HG02588 (cell line): Measurements from ENCODE around the gene SEMA3A.
A peak's percentile ranks its signal among the peaks of the same experiment; 100 is the strongest.

Source experiments
- ATAC-seq: cut with Tn5 transposase; IDR thresholded peaks from one replicate; pipeline ENCODE4 v1.9.1; 2021; ENCODE audit warnings: mild to moderate bottlenecking, moderate library complexity; ENCODE audit not compliant: unreplicated experiment

The SEMA3A gene

DNA sequence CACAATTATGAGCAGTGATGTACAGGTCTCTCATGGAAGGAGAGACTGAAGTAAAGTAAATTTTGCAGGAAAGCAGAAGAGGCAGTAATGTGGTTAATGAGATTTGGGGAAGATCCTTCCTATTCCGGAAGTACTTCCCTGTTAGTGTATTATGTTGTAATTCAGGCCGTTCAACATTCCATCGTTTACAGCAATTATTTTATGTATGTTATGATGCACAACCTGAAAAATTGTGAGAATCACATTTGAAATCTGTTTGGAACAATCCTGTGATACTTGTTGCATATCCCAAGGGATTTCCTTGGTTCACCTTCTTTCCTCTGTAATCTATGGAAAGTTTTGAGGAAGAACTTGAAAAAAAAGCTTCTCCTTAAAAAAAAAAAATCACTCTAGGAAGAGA lies 247.8 kb downstream of the SEMA3A start:
- no peak for ATAC-seq

DNA sequence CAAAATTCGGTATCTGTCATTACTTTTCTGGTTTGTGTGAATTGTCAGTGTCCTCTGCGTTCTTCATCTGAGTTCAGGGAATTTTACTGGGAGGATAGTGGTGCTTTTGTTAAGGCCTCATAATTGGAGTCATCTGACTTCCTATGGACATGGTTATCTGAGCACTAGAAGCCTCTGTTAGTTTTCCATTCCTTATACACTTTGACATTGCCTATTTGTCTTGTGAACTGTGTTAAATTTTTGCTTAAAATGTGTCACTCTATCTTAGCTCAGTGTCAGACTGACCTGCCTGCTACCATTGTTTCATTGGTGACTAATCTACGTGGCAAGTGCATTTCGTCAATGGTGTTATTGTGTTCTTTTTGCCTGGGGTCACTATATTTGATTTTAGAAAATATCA lies 253.3 kb downstream of the SEMA3A start:
- no peak for ATAC-seq

DNA sequence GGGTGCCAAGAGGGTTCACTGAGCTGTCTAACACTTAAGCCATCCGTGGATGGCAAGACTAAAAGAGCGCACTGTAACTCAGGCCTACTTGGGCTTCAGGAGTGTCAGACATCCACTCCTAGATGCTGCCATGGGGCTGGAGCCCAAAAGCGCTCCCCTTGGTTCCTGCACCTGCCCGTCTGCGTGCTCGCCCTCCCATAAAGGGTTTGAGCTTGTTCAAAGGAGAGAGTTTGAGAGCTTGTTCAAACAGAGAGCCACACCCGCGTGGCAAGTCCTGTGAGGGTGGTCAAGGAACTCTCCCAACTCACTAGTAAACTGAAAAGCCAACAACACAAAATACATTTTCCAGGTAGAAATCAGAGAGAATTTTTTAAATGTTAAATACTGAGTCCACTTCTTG lies 256.7 kb downstream of the SEMA3A start:
- no peak for ATAC-seq

DNA sequence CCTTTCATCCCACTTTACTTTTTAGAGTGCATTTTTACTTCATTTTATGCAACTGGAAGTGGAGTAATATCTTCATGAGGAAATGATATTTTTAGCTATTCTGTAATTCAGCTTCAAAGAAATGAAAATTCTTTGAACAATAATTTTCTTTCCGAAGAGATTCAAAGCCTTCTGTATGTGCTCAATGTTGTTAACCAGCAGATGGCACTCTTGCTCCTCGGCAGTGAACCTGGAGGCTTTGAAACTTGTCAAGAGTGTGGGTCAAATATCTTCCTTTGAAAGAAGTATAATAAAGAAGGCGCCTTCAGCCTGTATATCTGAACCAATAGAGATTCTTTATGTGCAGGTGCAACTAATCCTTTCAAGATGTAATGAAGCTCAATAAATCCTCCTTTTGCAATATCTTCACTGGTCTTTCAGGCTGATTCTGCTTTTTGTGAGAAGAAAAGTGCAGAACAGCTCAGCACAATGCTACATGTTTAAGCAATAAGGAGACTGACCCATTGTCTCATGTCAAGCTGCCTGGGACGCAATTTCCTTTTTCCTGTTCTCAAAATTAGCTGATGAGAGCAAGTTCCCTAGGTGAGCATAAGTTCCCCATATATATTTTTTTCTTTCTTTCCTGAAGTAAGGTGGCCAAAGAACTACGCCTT lies 258.4 kb downstream of the SEMA3A start:
- peak; percentile 76 for ATAC-seq

DNA sequence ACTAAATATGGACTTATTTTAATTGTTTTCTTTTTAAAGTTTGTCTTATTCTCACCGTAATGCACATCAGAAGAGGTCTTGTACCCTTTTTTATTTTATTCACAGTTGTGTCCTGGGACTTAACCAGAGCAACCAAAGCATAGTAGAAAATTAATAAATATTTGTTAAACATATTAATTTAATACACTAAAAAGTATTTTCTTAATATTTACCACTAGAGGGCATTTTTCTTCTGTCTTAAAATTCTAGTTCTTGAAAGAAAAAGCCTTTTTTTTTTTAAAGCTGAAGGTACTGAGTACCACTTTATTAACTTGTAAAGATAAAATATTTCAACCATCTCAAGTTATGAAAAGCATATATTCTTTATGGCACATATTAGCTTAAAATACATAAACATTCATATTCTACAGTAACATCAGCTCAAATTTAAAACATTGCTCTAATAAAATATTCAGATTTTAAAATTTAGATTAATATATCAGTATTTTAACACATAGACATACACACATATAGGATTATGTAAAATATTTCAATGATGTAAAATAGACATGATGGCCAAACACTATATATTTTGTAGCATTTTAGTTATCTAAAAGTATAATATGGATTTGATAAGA lies 260.4 kb downstream of the SEMA3A start:
- no peak for ATAC-seq

DNA sequence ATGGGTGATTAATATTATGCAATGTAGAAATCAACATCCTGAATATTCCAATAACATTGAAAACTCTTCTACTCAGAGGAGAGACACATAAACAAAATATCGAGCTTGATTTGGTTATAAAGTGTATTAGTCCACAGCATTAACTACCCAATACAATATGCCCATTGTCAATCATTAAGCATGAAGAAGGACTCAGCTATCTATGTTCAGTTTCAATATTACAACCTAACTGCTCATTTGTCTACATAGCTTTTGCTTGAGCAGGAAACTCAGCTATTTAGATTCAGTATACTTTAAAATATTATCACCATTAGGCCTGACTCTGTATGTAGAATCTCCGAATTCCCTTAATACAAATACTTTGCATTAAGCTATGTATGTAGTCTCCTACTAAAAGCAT lies 262.6 kb downstream of the SEMA3A start:
- no peak for ATAC-seq

DNA sequence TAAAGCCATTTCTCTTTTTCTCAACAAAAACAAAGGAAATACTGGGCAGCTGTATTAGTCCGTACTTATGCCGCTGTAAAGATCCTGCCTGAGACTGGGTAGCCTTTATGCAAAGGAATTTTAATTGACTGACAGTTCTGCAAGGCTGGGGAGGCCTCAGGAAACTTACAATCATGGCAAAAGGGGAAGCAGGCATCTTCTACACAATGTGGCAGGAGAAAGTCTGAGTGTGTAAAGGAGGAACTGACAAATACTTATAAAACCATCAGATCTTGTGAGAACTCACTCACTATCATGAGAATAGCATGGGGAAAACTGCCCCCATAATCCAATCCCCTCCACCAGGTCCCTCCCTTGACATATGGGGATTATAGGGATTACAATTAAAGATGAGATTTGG lies 264.3 kb downstream of the SEMA3A start:
- ATAC-seq: no peak

DNA sequence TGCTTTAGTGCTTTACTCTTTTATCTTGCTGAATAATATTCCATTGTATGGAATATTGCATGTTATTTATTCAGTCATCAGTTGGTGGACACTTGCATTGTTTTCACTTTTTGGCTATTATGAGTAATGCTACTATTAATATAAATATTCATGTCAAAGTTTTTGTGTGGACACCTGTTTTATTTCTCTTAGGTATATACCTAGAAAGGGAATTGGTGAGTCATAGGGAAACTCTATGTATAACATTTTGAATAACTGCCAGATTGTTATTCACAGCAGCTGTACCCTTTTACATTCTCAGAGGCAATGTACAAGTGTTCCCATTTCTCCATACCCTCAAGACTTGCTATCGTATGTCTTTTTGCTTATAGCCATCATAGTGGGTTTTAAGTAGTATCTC lies 268.7 kb downstream of the SEMA3A start:
- no peak for ATAC-seq

DNA sequence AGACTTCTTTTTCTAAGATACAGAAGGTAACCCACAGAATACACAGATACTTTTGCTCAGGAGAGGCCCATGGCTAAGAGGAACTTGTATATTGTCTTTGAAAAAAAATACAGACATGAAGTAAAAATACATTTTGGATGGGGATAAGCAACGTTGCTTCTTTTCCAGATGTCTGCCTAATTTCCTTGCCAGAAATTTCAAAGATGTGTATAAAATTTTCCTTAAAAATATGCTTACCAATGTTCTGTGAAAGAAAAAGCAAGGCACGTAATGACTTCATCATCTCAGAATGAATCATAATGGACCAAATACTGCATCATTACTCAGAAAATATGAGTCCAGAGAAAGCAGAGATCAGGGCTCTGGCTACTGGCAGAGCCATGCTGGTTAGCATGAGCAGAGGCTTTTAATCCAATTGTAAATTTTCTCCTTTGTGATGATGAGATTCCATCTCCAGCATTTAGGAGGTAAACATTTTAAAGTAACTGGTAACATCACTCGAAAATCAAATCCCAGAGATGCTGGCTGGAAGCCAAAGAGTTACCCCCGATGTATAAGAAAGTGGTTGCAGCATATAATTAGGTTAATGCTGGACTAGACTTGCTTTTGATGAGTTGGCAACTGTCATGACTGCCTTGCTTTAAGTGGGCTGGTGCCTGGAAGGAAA lies 272.5 kb downstream of the SEMA3A start:
- no peak for ATAC-seq

DNA sequence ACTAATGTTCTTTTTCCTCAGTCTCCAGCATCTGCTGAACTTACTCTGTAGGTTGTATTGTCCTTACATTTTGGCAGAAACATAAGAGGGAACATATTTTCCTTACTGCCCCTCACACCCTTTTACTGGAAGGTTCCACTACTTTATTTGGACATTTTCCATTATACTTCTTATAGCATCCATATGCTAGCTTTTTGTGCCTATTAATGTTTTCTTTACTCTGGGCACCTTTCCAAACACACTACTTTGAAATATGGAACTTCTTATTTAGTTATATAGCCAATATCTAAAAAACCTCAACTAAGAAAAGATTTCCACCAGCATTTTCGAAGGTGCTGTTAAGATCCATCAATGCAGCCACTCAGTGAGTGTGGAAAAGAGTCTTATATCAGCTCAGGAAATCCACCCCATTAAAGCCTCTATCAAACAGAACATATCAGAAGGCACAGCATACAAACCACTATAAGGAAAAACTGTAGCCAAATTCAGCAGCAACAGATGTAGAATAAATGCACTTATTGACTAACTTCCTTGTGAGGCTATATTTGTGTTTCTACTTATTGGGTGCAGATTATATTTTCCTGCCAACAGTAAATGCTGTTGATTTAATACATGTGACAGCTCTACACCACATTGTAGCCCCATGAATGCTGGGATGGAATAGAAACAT lies 273.2 kb downstream of the SEMA3A start:
- ATAC-seq: no peak

DNA sequence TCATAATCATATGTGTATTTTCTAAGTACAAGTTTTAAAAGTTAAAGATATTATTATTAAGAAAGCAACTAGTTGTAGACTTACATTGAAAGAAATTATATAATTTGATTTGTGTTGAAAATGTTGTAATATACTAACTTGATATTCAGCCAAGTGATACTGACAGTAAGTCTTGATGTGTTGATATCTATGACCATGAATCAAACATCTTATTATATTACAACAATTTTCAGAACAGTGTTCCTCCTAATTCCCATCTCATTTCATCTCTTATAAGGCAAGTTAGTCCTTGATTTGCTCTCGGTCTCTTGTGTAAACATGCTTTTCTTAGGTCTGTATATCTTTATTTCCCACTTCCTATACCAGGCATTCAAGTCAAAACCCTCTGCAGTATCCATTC lies 276.4 kb downstream of the SEMA3A start:
- no peak for ATAC-seq

DNA sequence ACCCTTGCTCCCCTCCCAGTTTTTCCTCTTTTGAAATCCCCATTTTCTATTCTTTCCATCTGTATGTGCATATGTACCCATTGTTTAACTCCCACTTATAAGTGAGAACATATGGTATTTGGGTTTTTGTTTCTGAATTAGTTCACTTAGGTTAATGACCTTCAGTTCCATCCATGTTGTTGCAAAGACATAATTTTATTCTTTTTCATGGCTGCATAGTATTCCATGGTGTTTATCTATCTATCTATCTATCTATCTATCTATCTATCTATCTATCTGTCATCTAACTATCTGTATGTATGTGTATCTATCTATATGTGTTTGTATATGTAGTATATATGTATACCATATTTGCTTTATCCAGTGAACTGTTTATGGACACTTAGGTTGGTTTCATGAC lies 281.4 kb downstream of the SEMA3A start:
- no peak for ATAC-seq

DNA sequence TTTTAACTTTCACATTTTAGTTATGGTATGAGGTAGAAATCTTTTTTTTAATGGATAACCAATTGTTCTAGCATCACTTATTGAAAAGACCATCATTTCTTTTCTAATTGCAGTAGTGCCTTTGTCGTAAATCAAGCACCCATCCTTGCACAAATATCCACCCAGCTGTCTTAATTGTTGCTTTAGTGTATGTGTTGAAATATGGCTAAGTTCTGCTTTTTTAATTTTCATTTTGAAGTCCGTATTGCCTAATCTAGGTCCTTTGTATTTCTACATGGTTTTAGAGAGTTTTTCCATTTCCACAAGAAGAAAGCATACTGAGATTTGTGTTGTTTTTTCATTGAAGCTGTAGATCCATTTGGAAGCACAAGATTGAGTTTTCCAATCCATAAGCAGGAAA lies 286.1 kb downstream of the SEMA3A start:
- no peak for ATAC-seq
